OCI-LY7 (cell line): ENCODE measurements around the gene PHF19. TPM values are rescaled to one million over a fixed set of nuclear protein-coding genes. Genes with fewer than 3 reads are reported as not detected.

Experiments used
- BruUV-seq: library from RNA; stranded (reverse); fragments of 400-500 nt; replicated peaks from 2 replicates; lab custom pipeline; 2021; lab: Mats Ljungman, UMichigan
- CTCF ChIA-PET: fragments of 300-600 bp; sonication (Branson Sonifier 250); formaldehyde crosslinking; loops from one replicate; lab custom pipeline; 2022; ENCODE audit warnings: antibody characterized with exemption; ENCODE audit not compliant: unreplicated experiment; lab: Charles Lee
- POLR2A ChIA-PET: fragments of 300-600 bp; sonication (Branson Sonifier 250); formaldehyde crosslinking; loops from one replicate; lab custom pipeline; 2022; ENCODE audit warnings: antibody characterized with exemption; lab: Charles Lee
- DNase-seq: peaks from one replicate; pipeline ENCODE4 v3.0.0-alpha.2; 2015; ENCODE audit warnings: low spot score
- H2AFZ ChIP-seq: fragments of 200-600 bp; sonication (generic), shearing (Covaris generic); 2 replicates; pipeline ENCODE4 v1.6.1; 2014; ENCODE audit warnings: mild to moderate bottlenecking, antibody characterized with exemption, low read length, moderate library complexity
- H3K27ac ChIP-seq: fragments of 200-600 bp; sonication (generic); 2 replicates; pipeline ENCODE4 v1.5.1; 2014; ENCODE audit warnings: mixed run types, low read depth, mild to moderate bottlenecking, moderate library complexity, low read length, inconsistent platforms; ENCODE audit not compliant: poor library complexity, severe bottlenecking
- H3K36me3 ChIP-seq: fragments of 200-600 bp; sonication (generic); 2 replicates; pipeline ENCODE4 v1.6.1; 2014; ENCODE audit warnings: mild to moderate bottlenecking, antibody characterized with exemption, low read length, moderate library complexity, mixed read lengths; ENCODE audit not compliant: insufficient read depth
- H3K4me1 ChIP-seq: fragments of 200-600 bp; sonication (generic); 2 replicates; pipeline ENCODE4 v1.5.1; 2014; ENCODE audit warnings: mild to moderate bottlenecking, low read length; ENCODE audit not compliant: insufficient read depth, poor library complexity, severe bottlenecking
- H3K4me2 ChIP-seq: fragments of 200-600 bp; sonication (generic); 2 replicates; pipeline ENCODE4 v1.6.1; 2014; ENCODE audit warnings: mild to moderate bottlenecking, low read length
- H3K4me3 ChIP-seq: fragments of 200-600 bp; sonication (generic); 2 replicates; pipeline ENCODE4 v1.5.1; 2014; ENCODE audit warnings: mild to moderate bottlenecking, low read depth, low read length; ENCODE audit not compliant: poor library complexity, severe bottlenecking
- H3K79me2 ChIP-seq: fragments of 200-600 bp; sonication (generic); 2 replicates; pipeline ENCODE4 v1.6.1; 2016; ENCODE audit warnings: low read depth, mild to moderate bottlenecking, low read length, moderate library complexity, mixed read lengths; ENCODE audit not compliant: insufficient read depth
- H3K9me2 ChIP-seq: fragments of 200-600 bp; sonication (generic); 2 replicates; pipeline ENCODE4 v1.6.1; 2016; ENCODE audit warnings: mild to moderate bottlenecking, low read length, mixed read lengths; ENCODE audit not compliant: insufficient read depth
- H3K9me3 ChIP-seq: fragments of 200-600 bp; sonication (generic); 2 replicates; pipeline ENCODE4 v1.6.1; 2014; ENCODE audit warnings: mild to moderate bottlenecking, mixed run types, low read length, mixed read lengths
- H4K20me1 ChIP-seq: fragments of 200-600 bp; sonication (generic); 2 replicates; pipeline ENCODE4 v1.6.1; 2014; ENCODE audit warnings: mild to moderate bottlenecking, antibody characterized with exemption, low read length, moderate library complexity, mixed read lengths; ENCODE audit not compliant: insufficient read depth
- CTCF ChIP-seq: fragments of 200-600 bp; sonication (generic); conservative IDR thresholded peaks from 2 replicates; pipeline ENCODE4 v1.5.1; 2014; ENCODE audit warnings: mild to moderate bottlenecking, antibody characterized with exemption, low read length, moderate library complexity, mixed read lengths
- EZH2phosphoT487 ChIP-seq: fragments of 200-600 bp; sonication (generic); IDR thresholded peaks from 2 replicates; pipeline ENCODE4 v1.6.1; 2018; ENCODE audit warnings: low read depth, borderline replicate concordance, mild to moderate bottlenecking, mixed run types, antibody characterized with exemption, low read length, moderate library complexity, mixed read lengths
- intact Hi-C: fragments of 100-400 bp; cut with micrococcal nuclease; formaldehyde crosslinking; loops from one replicate; pipeline ENCODE4 v1.10.0; 2022; ENCODE audit not compliant: unreplicated experiment
- total RNA-seq, 2 experiments: library from RNA; depleted of rRNA in 1 of 2; stranded (reverse); fragments of >200 nt in 1 of 2; shearing (Covaris generic) in 1 of 2; gene quantifications; 2 replicates each; pipeline ENCODE4 v1.2.3, GENCODE V29; 2014 to 2022

The PHF19 gene
- total RNA-seq, 2 experiments from 2014 or later: 102 to 214 TPM

GRCh38 chr9:120852240-120853010 is 24.6 kb downstream of the PHF19 start:
- H3K9me3 ChIP-seq: no peaks in the 10 kb centered on the region
- no peaks in the 10 kb centered on the region for H4K20me1 ChIP-seq
- CTCF ChIA-PET: no interaction called here
- BruUV-seq: TSS peak; percentile 26
- no peak overlapping the region for H3K27ac ChIP-seq
- H3K4me2 ChIP-seq: no peak overlapping the region
- H3K4me1 ChIP-seq: no peaks in the 10 kb centered on the region
- intact Hi-C loops: no loop called here
- DNase-seq: no peak
- TF ChIP-seq CTCF: no peak
- TF ChIP-seq EZH2phosphoT487: no peak
- H3K4me3 ChIP-seq: no peak overlapping the region
- H3K9me2 ChIP-seq: no peaks in the 10 kb centered on the region
- POLR2A ChIA-PET: interaction anchor here (0.6 kb wide), 3 partner anchors 67 to 336 kb away, joined by 3 to 10 read pairs (median 4); no protein-coding TSS in a partner anchor
- H3K36me3 ChIP-seq: peaks cover 64% of the 10 kb centered on the region
- H3K79me2 ChIP-seq: no peaks in the 10 kb centered on the region
- H2AFZ ChIP-seq: no peak overlapping the region

GRCh38 chr9:120851449-120851848 is 25.5 kb downstream of the PHF19 start:
- peaks cover 55% of the 10 kb centered on the region for H3K36me3 ChIP-seq
- no peaks in the 10 kb centered on the region for H3K79me2 ChIP-seq
- no peak overlapping the region for H3K27ac ChIP-seq
- no peaks in the 10 kb centered on the region for H3K9me3 ChIP-seq
- POLR2A ChIA-PET: interaction anchor here (0.6 kb wide), 1 partner anchor 67 kb away, joined by 4 read pairs; no protein-coding TSS in a partner anchor
- no peak overlapping the region for H2AFZ ChIP-seq
- H3K4me2 ChIP-seq: no peak overlapping the region
- H4K20me1 ChIP-seq: no peaks in the 10 kb centered on the region
- no peak for DNase-seq
- CTCF ChIA-PET: no interaction called here
- no peak for TF ChIP-seq CTCF
- TF ChIP-seq EZH2phosphoT487: no peak
- BruUV-seq: no TSS peak
- H3K9me2 ChIP-seq: no peaks in the 10 kb centered on the region
- H3K4me3 ChIP-seq: no peak overlapping the region
- intact Hi-C loops: no loop called here
- H3K4me1 ChIP-seq: no peaks in the 10 kb centered on the region

GRCh38 chr9:120850315-120850714 is 26.7 kb downstream of the PHF19 start:
- BruUV-seq: no TSS peak
- H3K9me2 ChIP-seq: no peaks in the 10 kb centered on the region
- no peaks in the 10 kb centered on the region for H3K4me1 ChIP-seq
- H3K4me3 ChIP-seq: no peak overlapping the region
- no peak overlapping the region for H3K27ac ChIP-seq
- H4K20me1 ChIP-seq: no peaks in the 10 kb centered on the region
- no peak for DNase-seq
- H3K4me2 ChIP-seq: no peak overlapping the region
- ChIA-PET POLR2A (interaction anchor here (0.7 kb wide), 3 partner anchors 111 to 1200 kb away, joined by 4 to 5 read pairs (median 5); no protein-coding TSS in a partner anchor), CTCF (no interaction called here)
- H3K79me2 ChIP-seq: no peaks in the 10 kb centered on the region
- peaks cover 51% of the 10 kb centered on the region for H3K36me3 ChIP-seq
- no peaks in the 10 kb centered on the region for H3K9me3 ChIP-seq
- intact Hi-C loops: no loop called here
- no peak for TF ChIP-seq CTCF
- no peak for TF ChIP-seq EZH2phosphoT487
- no peak overlapping the region for H2AFZ ChIP-seq
